Measurements from ENCODE around the gene KPNA5. TPM values are rescaled to one million over a fixed set of nuclear protein-coding genes. Genes with fewer than 3 reads are reported as not detected.

The KPNA5 gene
- total and polyA plus RNA-seq, 2 of the 8 experiments (the other 6 are each of a cell fraction or from before 2014, with no cell fraction given), result 2.0 to 9.7 TPM

GRCh38 chr6:116682334-116682712 is 1.3 kb downstream of the KPNA5 start:
- Histone ChIP-seq H2BK5ac (ENCODE audit: low read depth, low read length) (no peak overlapping the region), H3K9me3 (ENCODE audit: insufficient read depth in 2 of 2, low read depth in 1 of 2, low read length in 1 of 2) (no peaks in the 10 kb centered on the region), H3K79me1 (ENCODE audit: low read depth, low read length) (peaks cover 3% of the 10 kb centered on the region), H3K27me3 (replicated peaks in 1 of 4; ENCODE audit: control insufficient read depth in 3 of 4, extremely low read depth in 1 of 4, insufficient read depth in 3 of 4, low read length in 3 of 4) (no peaks in the 10 kb centered on the region), H3K18ac (ENCODE audit: extremely low read depth, low read length) (no peak overlapping the region), H2BK12ac (ENCODE audit: low read depth, low read length) (no peak overlapping the region), H2BK15ac (ENCODE audit: low read length) (no peak overlapping the region), H2BK120ac (replicated peaks; ENCODE audit: low read depth, low read length) (no peak overlapping the region), H4K20me1 (replicated peaks in 1 of 2; ENCODE audit: control insufficient read depth in 1 of 2, insufficient read depth in 2 of 2, low read length in 2 of 2) (no peaks in the 10 kb centered on the region), H3K36me3 (ENCODE audit: control insufficient read depth in 2 of 4, insufficient read depth in 4 of 4, low read length in 3 of 4) (peaks cover 0 to 8% (median 0%) of the 10 kb centered on the region in 4 experiments; a peak in 2 of 8 replicates), H3K56ac (replicated peaks; ENCODE audit: insufficient read length, low read depth, low read length) (no peak overlapping the region), H2AFZ (ENCODE audit: low read length) (no peak overlapping the region; the same call in 1 of the 2 replicates), H3K4me2 (ENCODE audit: insufficient read depth in 1 of 2, low read depth in 2 of 2, low read length in 2 of 2) (peak overlapping the region; percentile 74 to 88), H3K23ac (ENCODE audit: insufficient read length) (no peak overlapping the region), H2BK20ac (ENCODE audit: low read length) (no peak overlapping the region), H3K4ac (replicated peaks; ENCODE audit: insufficient read length, low read depth, low read length) (no peak overlapping the region), H3K79me2 (ENCODE audit: control insufficient read depth in 1 of 2, insufficient read depth in 2 of 2, low read length in 2 of 2) (peaks cover 10 to 52% of the 10 kb centered on the region in 2 experiments), H4K5ac (ENCODE audit: insufficient read length, low read depth, low read length) (peak overlapping the region; percentile 6), H3K14ac (ENCODE audit: insufficient read length) (no peak overlapping the region), H4K8ac (ENCODE audit: extremely low read depth, insufficient read depth, low read length) (no peak overlapping the region), H3K4me1 (replicated peaks in 1 of 4; ENCODE audit: control insufficient read depth in 3 of 4, insufficient read depth in 4 of 4, low read length in 3 of 4) (peaks cover 0 to 2% (median 0%) of the 10 kb centered on the region in 4 experiments; a peak in 1 of 7 replicates), H3K27ac (ENCODE audit: low read depth, low read length) (no peak overlapping the region), H3K23me2 (ENCODE audit: low read depth, low read length) (peaks cover 9% of the 10 kb centered on the region), H2AK5ac (ENCODE audit: low read depth, low read length) (no peak overlapping the region), H4K91ac (replicated peaks; ENCODE audit: insufficient read length, low read length) (no peak overlapping the region), H3K4me3 (ENCODE audit: extremely low read depth in 1 of 4, insufficient read depth in 2 of 4, low read depth in 3 of 4, low read length in 4 of 4) (peak overlapping the region; percentile 81 to 93 (median 88)), H3K9ac (replicated peaks in 1 of 4; ENCODE audit: extremely low read depth in 1 of 4, low read depth in 3 of 4, low read length in 3 of 4) (peak overlapping the region in 2 of 4 experiments; percentile 59 to 73; a peak in 3 of 7 replicates)
- TF ChIP-seq ATF2 (IDR thresholded peaks at IDR 0.05; ENCODE audit: low read length), result no peak
- TF ChIP-seq TBP (IDR thresholded peaks at IDR 0.05; ENCODE audit: low read depth, low read length), result 0 out of 2 replicates have a peak, but pooled peaks have one; percentile 17
- no peak for FAIRE-seq
- ChIA-PET POLR2A (ENCODE audit: partially characterized antibody) (interaction anchor here (0.7 to 2.6 kb wide), 5 partner anchors 11 to 428 kb away, joined by 3 to 10 read pairs (median 3); partner anchors contain the start of genes RWDD1, TSPYL4 and ZUP1), CTCF (ENCODE audit: partially characterized antibody) (interaction anchor here (0.6 to 1.8 kb wide), 3 partner anchors 14 to 65 kb away, joined by 3 to 4 read pairs (median 3); partner anchors contain the start of gene ZUP1)
- 59% methylated on average over 5 of the region's 5 CpGs; no CpG with 5 or more reads in 1 of the 2 experiments for WGBS, 2 experiments (ENCODE audit: extremely low coverage in 1 of 2, insufficient coverage in 1 of 2, insufficient read length in 1 of 2, insufficient replicate concordance in 2 of 2, low coverage in 1 of 2, low lambda C conversion rate in 2 of 2, missing lambda C conversion rate in 1 of 2)
- DNase-seq (ENCODE audit: low read depth in 1 of 2, low spot score in 2 of 2), result no peak
